Inferior parietal cortex (tissue), 1 donor: Measurements from ENCODE around the gene PRPF8.

Experiments used
- DNase-seq: peaks from one replicate; pipeline ENCODE4 v3.0.0-alpha.2; 2016; ENCODE audit errors: extremely low spot score

PRPF8 gene

GRCh38 chr17:1627182-1627981 is 57.3 kb downstream of the PRPF8 start:
- DNase-seq: no peak

DNA sequence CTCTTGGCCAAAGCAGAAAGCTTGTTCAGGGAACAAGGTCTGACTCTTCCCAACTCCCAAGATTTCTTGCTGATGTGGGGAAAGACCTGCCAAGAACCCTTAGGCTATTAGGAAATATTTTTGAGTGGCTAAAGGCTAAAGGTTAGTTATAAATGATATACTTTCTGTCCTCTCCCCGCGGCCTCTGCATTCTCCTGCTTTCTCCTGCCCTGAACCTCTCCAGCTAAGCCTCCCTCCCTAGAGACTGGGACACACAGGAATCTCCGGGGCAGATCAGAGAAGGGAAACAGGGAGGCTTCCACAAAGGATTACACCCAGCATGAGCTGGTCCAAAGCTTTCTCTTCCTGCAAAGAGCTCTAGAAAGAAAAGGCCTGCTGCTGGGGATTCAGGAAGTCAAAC is 58.3 kb downstream of the PRPF8 start:
- no peak for DNase-seq

GRCh38 chr17:1625581-1625980 is 59.1 kb downstream of the PRPF8 start:
- no peak for DNase-seq

GRCh38 chr17:1625053-1625452 is 59.6 kb downstream of the PRPF8 start:
- DNase-seq: no peak

GRCh38 chr17:1624650-1625049 is 60.0 kb downstream of the PRPF8 start:
- no peak for DNase-seq

- DNase-seq: no peak
Observed at GRCh38 chr17:1623057-1623630, 61.5 kb downstream of the PRPF8 start.

DNA sequence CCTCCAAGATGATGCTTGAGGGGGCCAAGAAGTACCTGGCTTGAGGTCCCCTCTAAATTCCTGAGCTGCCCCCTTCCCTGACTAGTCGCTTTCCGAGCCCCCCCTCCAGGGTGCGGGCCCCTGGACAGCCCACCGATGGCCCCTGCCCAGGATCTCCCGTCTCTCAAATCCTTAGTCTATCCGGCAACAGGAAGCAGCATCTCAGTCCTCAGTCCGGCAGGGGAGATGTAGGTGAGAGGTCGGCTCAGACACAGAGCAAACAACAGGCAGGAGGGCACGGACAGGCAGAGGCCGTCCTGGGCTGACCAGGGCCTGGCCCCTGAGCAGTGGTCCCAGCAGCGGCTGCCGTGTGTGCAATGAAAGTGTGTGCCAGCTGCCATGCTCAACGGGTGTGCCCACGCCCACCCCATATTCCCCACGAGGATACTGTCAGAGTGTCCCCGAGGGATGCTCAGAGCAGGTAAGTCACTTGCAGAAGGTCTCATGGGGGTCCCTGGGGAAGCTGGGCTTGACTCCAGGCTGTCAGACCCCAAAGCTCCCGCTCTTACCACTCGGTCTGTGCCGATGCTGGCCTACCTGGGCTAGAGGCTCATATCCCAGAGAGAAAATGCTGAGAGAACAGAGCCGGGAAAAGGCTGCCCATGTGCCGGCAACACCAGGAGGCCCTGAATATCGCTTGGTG is 63.3 kb downstream of the PRPF8 start:
- DNase-seq: no peak

GRCh38 chr17:1620486-1620885 is 64.2 kb downstream of the PRPF8 start:
- no peak for DNase-seq

DNA sequence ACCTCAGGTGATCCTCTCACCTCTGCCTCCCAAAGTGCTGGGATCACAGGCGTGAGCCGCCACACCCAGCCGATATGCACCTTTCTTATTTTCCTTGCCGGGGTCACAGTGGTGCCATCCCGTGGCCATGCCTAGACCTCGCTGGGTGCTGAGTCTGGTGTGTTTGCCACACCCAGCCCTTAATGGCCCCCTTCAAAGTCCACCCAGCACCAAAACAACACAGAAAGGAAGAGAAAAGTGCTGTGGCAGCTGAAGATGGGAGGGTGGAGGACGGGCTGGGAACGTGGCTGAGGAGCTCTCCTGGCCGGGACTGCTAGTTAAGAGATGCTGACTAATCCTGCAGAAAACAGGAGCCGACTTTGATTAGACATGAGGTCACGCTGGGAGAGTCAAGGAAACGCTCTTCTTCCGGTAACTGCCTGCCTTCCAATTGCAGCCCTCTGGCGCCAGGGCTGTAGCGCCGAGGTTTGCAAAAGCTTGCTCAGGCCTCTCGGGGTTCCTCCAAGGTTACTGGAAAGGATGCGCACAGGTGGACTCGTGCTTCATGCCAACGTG is 67.0 kb downstream of the PRPF8 start:
- no peak for DNase-seq

DNA sequence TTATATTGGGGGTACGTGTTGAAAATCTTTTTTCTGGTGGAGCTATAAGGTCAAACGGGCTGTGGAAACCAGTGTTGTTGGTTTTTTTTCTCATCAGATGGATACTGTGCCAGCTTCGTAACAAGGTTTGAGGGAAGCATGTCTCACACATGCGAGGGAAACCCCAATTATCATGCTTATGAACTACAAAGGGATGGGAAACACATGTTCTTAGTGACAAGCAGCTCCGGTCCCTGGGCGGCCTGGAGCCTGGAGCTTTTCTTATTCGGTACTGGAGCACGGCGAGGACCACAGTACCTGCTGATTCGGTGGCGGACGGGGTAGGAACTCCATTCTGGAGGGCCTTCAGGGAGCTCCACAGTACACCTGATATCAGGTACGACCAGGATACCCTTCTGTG is 68.6 kb downstream of the PRPF8 start:
- DNase-seq: no peak

DNA sequence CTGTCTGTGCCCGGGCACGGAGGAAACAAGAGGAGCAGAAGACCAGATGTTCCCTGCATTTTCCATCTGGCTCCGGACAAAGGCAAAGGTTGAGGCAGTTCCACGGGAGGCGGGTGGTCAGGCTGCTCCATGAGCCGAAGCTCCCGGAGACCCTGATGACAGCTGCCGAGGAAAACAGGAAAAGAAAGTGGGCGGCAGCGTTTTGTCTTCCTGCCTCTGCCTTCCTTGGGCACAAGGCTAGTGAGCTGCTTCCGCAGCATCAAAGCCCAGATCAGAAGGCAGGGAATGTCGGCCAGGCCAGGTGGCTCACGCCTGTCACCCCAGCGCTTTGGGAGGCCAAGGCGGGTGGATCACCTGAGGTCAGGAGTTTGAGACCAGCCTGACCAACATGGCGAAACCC is 72.3 kb downstream of the PRPF8 start:
- DNase-seq: no peak

DNA sequence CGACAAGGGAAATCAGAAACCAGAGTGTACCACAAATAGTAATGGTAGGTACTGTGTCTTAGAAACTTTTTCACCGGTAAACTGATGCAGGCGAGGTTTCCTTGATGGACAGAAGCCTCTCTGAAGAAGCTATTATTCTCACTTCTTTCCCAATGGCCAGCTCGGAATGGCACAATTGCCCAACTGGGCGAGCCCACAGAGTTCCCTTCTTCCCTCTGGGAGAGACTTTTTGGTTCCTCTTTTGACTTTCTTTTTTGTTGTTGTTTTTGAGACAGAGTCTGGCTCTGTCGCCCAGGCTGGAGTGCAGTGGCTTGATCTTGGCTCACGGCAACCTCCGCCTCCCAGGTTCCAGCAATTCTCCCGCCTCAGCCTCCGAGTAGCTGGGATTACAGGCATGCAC is 73.0 kb downstream of the PRPF8 start:
- no peak for DNase-seq

DNA sequence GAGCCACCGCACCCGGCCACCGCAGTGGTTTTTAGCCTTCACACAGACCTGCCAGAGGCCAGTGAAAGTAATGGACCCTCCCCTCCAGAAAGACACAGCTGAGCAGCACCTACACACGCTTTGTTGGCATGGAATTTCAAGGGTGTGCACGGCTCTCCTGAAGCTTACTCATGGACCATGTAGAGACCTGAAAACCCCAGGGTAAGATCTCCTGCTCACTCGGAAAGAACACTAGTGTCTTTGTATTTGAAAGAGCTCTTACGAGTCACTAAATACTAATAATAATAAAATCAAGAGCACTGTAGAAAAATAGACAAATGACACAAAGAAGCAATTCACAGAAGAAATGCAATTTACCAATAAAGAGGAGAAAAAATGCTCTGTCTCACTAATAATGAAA is 76.0 kb downstream of the PRPF8 start:
- DNase-seq: no peak

- DNase-seq: no peak
Observed at GRCh38 chr17:1607971-1608320, 76.7 kb downstream of the PRPF8 start.

DNA sequence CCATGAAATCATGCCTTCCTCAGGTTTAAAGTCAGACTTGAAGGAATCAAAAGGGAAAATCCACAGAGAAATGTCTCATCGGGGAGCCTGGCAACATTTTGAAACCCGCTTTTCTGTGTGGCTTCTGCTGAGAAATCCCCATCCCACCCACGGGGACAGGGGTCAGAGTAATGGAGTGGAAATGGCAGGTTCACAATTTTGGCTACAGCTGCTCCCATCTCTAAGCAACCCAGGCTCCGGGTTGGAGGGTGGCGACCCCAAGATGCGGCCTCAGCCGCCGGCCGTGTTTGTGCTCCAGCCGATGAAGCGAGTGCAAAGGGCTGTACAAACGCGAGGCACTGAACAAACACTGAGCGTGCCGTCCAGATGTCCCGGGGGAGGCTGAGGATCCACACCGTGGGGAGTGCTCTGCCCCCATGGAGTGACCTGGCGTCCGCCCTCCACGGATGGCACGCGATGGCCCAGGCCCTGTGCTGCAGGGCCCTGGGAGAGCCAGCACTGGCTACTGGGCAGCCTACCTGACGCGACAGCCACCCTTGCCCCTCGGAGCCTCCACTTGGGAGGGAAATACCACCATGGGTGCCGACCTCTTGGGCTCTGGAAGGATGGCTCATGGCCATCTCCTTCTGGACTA is 78.2 kb downstream of the PRPF8 start:
- no peak for DNase-seq

- DNase-seq: no peak
Observed at GRCh38 chr17:1605681-1606351, 78.9 kb downstream of the PRPF8 start.

GRCh38 chr17:1604831-1605528 is 79.7 kb downstream of the PRPF8 start:
- DNase-seq: no peak

- DNase-seq: no peak
Observed at GRCh38 chr17:1601571-1601970, 83.1 kb downstream of the PRPF8 start.
